HepG2 (cell line): ENCODE results near the gene SYTL3. TPM values are rescaled to one million over a fixed set of nuclear protein-coding genes. Genes with fewer than 3 reads are reported as not detected.

Experiments used
- ATAC-seq: fragments of 200-7000 bp; cut with Tn5 transposase; 3 replicates; pipeline ENCODE4 v1.9.1; 2020; ENCODE audit warnings: mild to moderate bottlenecking, moderate library complexity
- BruUV-seq: library from RNA; stranded (reverse); fragments of 400-500 nt; replicated peaks from 2 replicates; lab custom pipeline; 2021; lab: Mats Ljungman, UMichigan
- CTCF ChIA-PET: fragments of 300-600 bp; formaldehyde crosslinking; extraction: SDS; loops from one replicate; lab custom pipeline; 2021; ENCODE audit warnings: low total read pairs, inconsistent platforms, low intra/inter-chr PET ratio; lab: Yijun Ruan, JAX
- POLR2A ChIA-PET: fragments of 350-600 bp; sonication (Branson Sonifier 250); formaldehyde crosslinking; loops from one replicate; lab custom pipeline; 2020; ENCODE audit warnings: antibody characterized with exemption, inconsistent platforms; lab: Yijun Ruan, JAX
- DNase-seq: peaks from one replicate; pipeline ENCODE4 v3.0.0-alpha.2; 2015; ENCODE audit warnings: low spot score
- FAIRE-seq: peaks from 3 replicates; lab custom pipeline; 2011; peaks lifted over from hg19 to GRCh38; lab: Jason Lieb, UNC
- H2AFZ ChIP-seq: one replicate; pipeline ENCODE4 v1.6.1; 2011; ENCODE audit warnings: low read length, inconsistent platforms
- H3K27ac ChIP-seq: fragments of 300-600 bp; 3 replicates; pipeline ENCODE4 v1.8.0; 2011; ENCODE audit warnings: mixed run types, mild to moderate bottlenecking, mixed read lengths, low read length, inconsistent platforms; ENCODE audit not compliant: insufficient read depth; ENCODE audit errors: extremely low read length
- H3K27me3 ChIP-seq, 2 experiments: fragments of 200-600 bp in 1 of 2; 2 replicates in 1 of 2; 3 replicates in 1 of 2; pipeline versions ENCODE4 v1.6.0 to v1.8.0; 2011; ENCODE audit warnings: low read length in 2 of 2, mild to moderate bottlenecking in 2 of 2, moderate library complexity in 2 of 2, inconsistent platforms in 1 of 2; ENCODE audit not compliant: insufficient read depth in 2 of 2, control insufficient read depth in 1 of 2
- H3K36me3 ChIP-seq, 2 experiments: fragments of 200-600 bp in 1 of 2; replicated peaks in 1 of 2; 2 replicates in 1 of 2; 3 replicates in 1 of 2; pipeline versions ENCODE4 v1.5.1 to v1.8.0; 2011; ENCODE audit warnings: low read length in 2 of 2, inconsistent platforms in 1 of 2; ENCODE audit not compliant: insufficient read depth in 2 of 2, control insufficient read depth in 1 of 2
- H3K4me1 ChIP-seq: 2 replicates; pipeline ENCODE4 v1.5.1; 2012; ENCODE audit warnings: low read length, inconsistent platforms; ENCODE audit not compliant: insufficient read depth
- H3K4me2 ChIP-seq: 2 replicates; pipeline ENCODE4 v1.6.0; 2011; ENCODE audit warnings: low read depth, low read length, inconsistent platforms
- H3K4me3 ChIP-seq, 3 experiments: fragments of 200-600 bp in 1 of 3; sonication (generic), shearing (Covaris generic) in 1 of 3; replicated peaks in 1 of 3; 2 replicates each; pipeline ENCODE4 v1.5.1; 2011 to 2016; ENCODE audit warnings: low read length in 3 of 3, inconsistent platforms in 2 of 3, low read depth in 2 of 3, mild to moderate bottlenecking in 2 of 3, control low read depth in 1 of 3, mixed read lengths in 1 of 3; ENCODE audit not compliant: insufficient read depth in 1 of 3
- H3K79me2 ChIP-seq: one replicate; pipeline ENCODE4 v1.6.1; 2011; ENCODE audit warnings: low read length, inconsistent platforms; ENCODE audit not compliant: insufficient read depth
- H3K9ac ChIP-seq: 2 replicates; pipeline ENCODE4 v1.6.0; 2011; ENCODE audit warnings: mild to moderate bottlenecking, low read depth, low read length, inconsistent platforms; ENCODE audit not compliant: insufficient read depth
- H3K9me3 ChIP-seq: 2 replicates; pipeline ENCODE4 v1.5.1; 2012; ENCODE audit warnings: mild to moderate bottlenecking, low read length
- H4K20me1 ChIP-seq: 2 replicates; pipeline ENCODE4 v1.6.0; 2011; ENCODE audit warnings: inconsistent platforms, mild to moderate bottlenecking, low read length, moderate library complexity; ENCODE audit not compliant: insufficient read depth
- FOXA1 ChIP-seq, 2 experiments: fragments of 450-650 bp in 1 of 2; sonication (generic) in 1 of 2; formaldehyde crosslinking in 1 of 2; IDR thresholded peaks; 2 replicates each; pipeline versions ENCODE4 v1.4.0 to v1.6.1; 2016 to 2020; ENCODE audit warnings: missing genetic modification reagents in 1 of 2
- GLI4 ChIP-seq: sonication (generic); formaldehyde crosslinking; IDR thresholded peaks from 2 replicates; pipeline ENCODE4 v1.5.1; 2020; ENCODE audit warnings: missing genetic modification reagents, mild to moderate bottlenecking, moderate library complexity, borderline replicate concordance
- KDM6A ChIP-seq: IDR thresholded peaks from 2 replicates; pipeline ENCODE4 v1.6.1; 2016; ENCODE audit warnings: low read depth
- MAFK ChIP-seq, 2 experiments: IDR thresholded peaks in 1 of 2; conservative IDR thresholded peaks in 1 of 2; 2 replicates each; pipeline ENCODE4 v1.6.1; 2011; ENCODE audit warnings: improper control_type of control experiment in 2 of 2, low read length in 2 of 2
- TBL1XR1 ChIP-seq: fragments of 150-350 bp; IDR thresholded peaks from 2 replicates; pipeline ENCODE4 v1.6.1; 2014; ENCODE audit warnings: borderline replicate concordance, low read length; ENCODE audit not compliant: partially characterized antibody
- ZMYM4 ChIP-seq: sonication (generic); formaldehyde crosslinking; IDR thresholded peaks from 2 replicates; pipeline ENCODE4 v1.8.1; 2023; ENCODE audit warnings: mild to moderate bottlenecking, missing genetic modification reagents
- ZNF3 ChIP-seq: IDR thresholded peaks from 2 replicates; pipeline ENCODE4 v1.7.0; 2017; ENCODE audit warnings: inconsistent platforms
- ZNF546 ChIP-seq: sonication (generic); formaldehyde crosslinking; conservative IDR thresholded peaks from 2 replicates; pipeline ENCODE4 v1.8.1; 2023; ENCODE audit warnings: mild to moderate bottlenecking, missing genetic modification reagents
- ZNF777 ChIP-seq: sonication (generic); formaldehyde crosslinking; IDR thresholded peaks from 2 replicates; pipeline ENCODE4 v1.4.0; 2020; ENCODE audit warnings: missing genetic modification reagents
- WGBS: methylation state at CpG from one replicate; pipeline ENCODE4 v1.1.6; 2017; ENCODE audit warnings: low lambda C conversion rate; 5-methylcytosine and 5-hydroxymethylcytosine counted together
- in situ Hi-C: cut with HindIII; loops from 2 replicates; pipeline ENCODE4 v1.10.0; 2017; ENCODE audit warnings: low pct_unique_long_range_greater_than_20kb; ENCODE audit not compliant: extremely low pct_ligation_motif_present
- intact Hi-C: fragments of 100-400 bp; cut with micrococcal nuclease; formaldehyde crosslinking; loops from one replicate; pipeline ENCODE4 v1.10.0; 2022; ENCODE audit not compliant: unreplicated experiment
- polyA plus RNA-seq, 8 experiments: library from polyadenylated mRNA; depleted of rRNA in 3 of 8; stranded (reverse) in 7 of 8; unstranded in 1 of 8; fragments of >200 nt; fragmentation: Illumina TruSeq in 4 of 8; extraction: Trizol in 4 of 8; gene quantifications; 2 replicates each; pipeline versions ENCODE4 v1.2.1 to v1.2.3, GENCODE V29; 2011 to 2016; ENCODE audit warnings: low read depth in 4 of 8, missing spikeins in 1 of 8, mixed read lengths in 1 of 8; ENCODE audit not compliant: insufficient read depth in 1 of 8
- total RNA-seq, 5 experiments: library from RNA; depleted of rRNA; stranded (reverse); fragments of >200 nt; fragmentation: Illumina TruSeq; extraction: Trizol; gene quantifications; 2 replicates each; pipeline ENCODE4 v1.2.3, GENCODE V29; 2016; ENCODE audit warnings: low read depth in 1 of 5
- TF ChIP-seq, protein P1 (sequence below): sonication (generic); formaldehyde crosslinking; IDR thresholded peaks from 2 replicates; pipeline ENCODE4 v1.5.0; 2020; ENCODE audit warnings: missing genetic modification reagents
- TF ChIP-seq, protein P2 (sequence below): IDR thresholded peaks from 2 replicates; pipeline ENCODE4 v1.6.1; 2016; ENCODE audit warnings: missing genetic modification reagents, missing compliant biosample characterization
- TF ChIP-seq, protein P3 (sequence below): sonication (generic); formaldehyde crosslinking; IDR thresholded peaks from 2 replicates; pipeline ENCODE4 v1.5.1; 2020; ENCODE audit warnings: missing genetic modification reagents, mild to moderate bottlenecking, borderline replicate concordance

SYTL3 gene
- total and polyA plus RNA-seq, 2 of the 13 experiments (the other 11 are each of a cell fraction or from before 2014, with no cell fraction given) = 0.11 to 0.28 TPM

DNA sequence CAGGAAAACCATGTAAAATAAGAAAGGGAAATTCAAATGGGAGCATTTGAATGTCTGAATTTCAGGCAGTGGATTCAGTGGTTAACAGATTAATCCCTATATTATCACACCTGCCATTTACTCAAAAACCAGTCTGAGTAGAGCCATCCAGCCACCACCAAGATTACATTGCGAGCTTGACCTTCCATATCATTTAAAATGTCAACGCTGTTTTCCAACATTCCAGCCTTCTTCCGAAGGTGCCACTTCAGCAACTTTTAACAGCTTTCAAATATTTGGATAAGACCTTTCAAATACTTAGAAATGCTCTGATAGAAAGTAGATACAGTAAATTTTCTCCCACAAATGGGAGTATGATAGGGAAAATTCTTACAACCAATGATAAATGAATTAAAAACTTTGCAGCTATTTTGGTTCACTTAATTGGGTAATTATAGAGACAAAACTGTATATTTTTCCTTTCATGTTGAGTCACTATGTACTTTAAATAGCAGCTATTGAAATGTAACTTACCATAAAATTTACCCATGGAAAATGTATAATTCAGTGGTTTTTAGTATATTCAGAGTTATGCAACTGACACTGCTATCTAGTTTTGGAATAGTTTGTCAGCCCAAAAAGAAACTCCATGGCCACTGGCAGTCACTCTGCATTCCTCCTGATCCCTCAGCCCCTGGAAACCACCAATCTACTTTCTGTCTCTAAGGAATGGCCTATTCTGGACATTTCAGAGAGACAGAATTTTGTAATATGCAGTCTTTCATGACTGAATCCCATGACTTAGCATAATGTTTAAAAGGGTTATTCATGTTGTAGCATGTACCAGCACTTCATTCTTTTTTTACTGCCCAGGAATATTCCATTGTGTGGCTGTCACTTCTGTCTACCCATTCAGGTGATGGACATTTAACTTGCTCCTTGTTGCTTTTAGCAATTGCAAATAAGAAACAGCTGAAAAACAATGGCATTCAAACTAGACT is 147.8 kb downstream of the SYTL3 start:
- ChIA-PET CTCF (no interaction called here), POLR2A (no interaction called here)
- in situ Hi-C loops = loop anchor here (5.0 kb wide), 1 partner anchor 175 kb away; no protein-coding TSS in a partner anchor
- TF ChIP-seq KDM6A (no peak), ZNF546 (CRISPR knock-in tag) (no peak), MAFK (conservative IDR thresholded peaks at IDR 0.05 in 1 of 2, IDR thresholded peaks at IDR 0.05 in 1 of 2; ENCODE audit: low read length in 2 of 2) (peak in 1 of 2 experiments; percentile 30; a peak in 2 of 4 replicates)
- TF ChIP-seq, protein P1, sequence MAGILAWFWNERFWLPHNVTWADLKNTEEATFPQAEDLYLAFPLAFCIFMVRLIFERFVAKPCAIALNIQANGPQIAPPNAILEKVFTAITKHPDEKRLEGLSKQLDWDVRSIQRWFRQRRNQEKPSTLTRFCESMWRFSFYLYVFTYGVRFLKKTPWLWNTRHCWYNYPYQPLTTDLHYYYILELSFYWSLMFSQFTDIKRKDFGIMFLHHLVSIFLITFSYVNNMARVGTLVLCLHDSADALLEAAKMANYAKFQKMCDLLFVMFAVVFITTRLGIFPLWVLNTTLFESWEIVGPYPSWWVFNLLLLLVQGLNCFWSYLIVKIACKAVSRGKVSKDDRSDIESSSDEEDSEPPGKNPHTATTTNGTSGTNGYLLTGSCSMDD (CRISPR knock-in tag) = no peak
- no peak for DNase-seq
- Histone ChIP-seq H4K20me1 (peaks cover 12% of the 10 kb centered on the region; the same call in 1 of the 2 replicates), H3K9ac (no peak overlapping the region), H3K4me3 (no peak overlapping the region), H3K4me2 (no peak overlapping the region), H3K27ac (no peak overlapping the region), H3K27me3 (no peaks in the 10 kb centered on the region), H3K79me2 (peaks cover 62% of the 10 kb centered on the region), H3K4me1 (peaks cover 61% of the 10 kb centered on the region), H3K9me3 (no peaks in the 10 kb centered on the region), H3K36me3 (peaks cover 0 to 1% of the 10 kb centered on the region in 2 experiments; a peak in 2 of 5 replicates), H2AFZ (no peak overlapping the region)
- BruUV-seq = no TSS peak
- no peak for FAIRE-seq
- WGBS = 81% methylated on average over 3 of the region's 3 CpGs
- no peak for ATAC-seq
- intact Hi-C loops = loop anchor here (2.0 kb wide), 1 partner anchor 17 kb away; no protein-coding TSS in a partner anchor

DNA sequence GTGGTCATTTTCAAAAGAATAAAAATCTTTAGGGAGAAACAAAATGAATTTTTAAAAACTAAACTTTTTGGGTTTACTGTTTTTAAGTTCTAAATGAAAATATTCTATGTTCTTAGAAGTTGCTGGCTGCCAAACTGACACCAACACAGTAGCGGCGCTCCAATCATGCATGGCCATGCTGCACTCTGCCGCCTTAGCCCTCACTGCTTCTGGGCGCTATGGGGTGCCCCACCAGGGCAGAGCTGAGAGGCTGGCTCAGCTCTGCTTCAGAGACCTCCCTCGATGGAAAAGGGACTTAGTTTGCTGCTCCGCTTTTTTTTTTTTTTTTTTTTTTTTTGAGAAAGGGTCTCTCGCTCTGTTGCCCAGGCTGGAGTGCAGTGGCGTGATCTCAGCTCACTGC is 148.5 kb downstream of the SYTL3 start:
- H3K4me1 ChIP-seq = peaks cover 63% of the 10 kb centered on the region
- intact Hi-C loops (loop anchor here (2.0 kb wide), 1 partner anchor 16 kb away; no protein-coding TSS in a partner anchor), in situ Hi-C loops (loop anchor here (5.0 kb wide), 1 partner anchor 174 kb away; no protein-coding TSS in a partner anchor)
- ATAC-seq = no peak
- H3K27ac ChIP-seq = no peak overlapping the region
- ChIA-PET CTCF (no interaction called here), POLR2A (no interaction called here)
- H4K20me1 ChIP-seq = peaks cover 17% of the 10 kb centered on the region; the same call in 1 of the 2 replicates
- WGBS = 98% methylated on average over 8 of the region's 8 CpGs
- peaks cover 0 to 1% of the 10 kb centered on the region in 2 experiments; a peak in 2 of 5 replicates for H3K36me3 ChIP-seq
- DNase-seq = no peak
- no peaks in the 10 kb centered on the region for H3K27me3 ChIP-seq
- no peak for FAIRE-seq
- H3K9me3 ChIP-seq = no peaks in the 10 kb centered on the region
- no peak overlapping the region for H3K4me3 ChIP-seq
- H3K79me2 ChIP-seq = peaks cover 64% of the 10 kb centered on the region
- BruUV-seq = no TSS peak
- H2AFZ ChIP-seq = no peak overlapping the region
- no peak overlapping the region for H3K9ac ChIP-seq
- no peak overlapping the region for H3K4me2 ChIP-seq
- TF ChIP-seq, protein P2, sequence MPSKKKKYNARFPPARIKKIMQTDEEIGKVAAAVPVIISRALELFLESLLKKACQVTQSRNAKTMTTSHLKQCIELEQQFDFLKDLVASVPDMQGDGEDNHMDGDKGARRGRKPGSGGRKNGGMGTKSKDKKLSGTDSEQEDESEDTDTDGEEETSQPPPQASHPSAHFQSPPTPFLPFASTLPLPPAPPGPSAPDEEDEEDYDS (CRISPR knock-in tag) = no peak
- no peak for TF ChIP-seq ZNF3 (CRISPR knock-in tag)
- TF ChIP-seq GLI4 (CRISPR knock-in tag) = no peak
- TF ChIP-seq, protein P3, sequence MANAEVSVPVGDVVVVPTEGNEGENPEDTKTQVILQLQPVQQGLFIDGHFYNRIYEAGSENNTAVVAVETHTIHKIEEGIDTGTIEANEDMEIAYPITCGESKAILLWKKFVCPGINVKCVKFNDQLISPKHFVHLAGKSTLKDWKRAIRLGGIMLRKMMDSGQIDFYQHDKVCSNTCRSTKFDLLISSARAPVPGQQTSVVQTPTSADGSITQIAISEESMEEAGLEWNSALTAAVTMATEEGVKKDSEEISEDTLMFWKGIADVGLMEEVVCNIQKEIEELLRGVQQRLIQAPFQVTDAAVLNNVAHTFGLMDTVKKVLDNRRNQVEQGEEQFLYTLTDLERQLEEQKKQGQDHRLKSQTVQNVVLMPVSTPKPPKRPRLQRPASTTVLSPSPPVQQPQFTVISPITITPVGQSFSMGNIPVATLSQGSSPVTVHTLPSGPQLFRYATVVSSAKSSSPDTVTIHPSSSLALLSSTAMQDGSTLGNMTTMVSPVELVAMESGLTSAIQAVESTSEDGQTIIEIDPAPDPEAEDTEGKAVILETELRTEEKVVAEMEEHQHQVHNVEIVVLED (CRISPR knock-in tag) = no peak
- TF ChIP-seq ZNF777 = no peak
- TF ChIP-seq ZMYM4 (CRISPR knock-in tag) = no peak
- TF ChIP-seq, protein P1 (CRISPR knock-in tag) = no peak
- TF ChIP-seq TBL1XR1 = no peak
- no peak for TF ChIP-seq FOXA1 (IDR thresholded peaks at IDR 0.05)
- no peak for TF ChIP-seq FOXA1 (CRISPR knock-in tag; IDR thresholded peaks at IDR 0.05)
